Peyer's patch (tissue), 4 donors: ENCODE data around the gene KCTD7.

Experiments used
- POLR2A ChIP-seq, 2 donors: fragments of 450-650 bp; IDR thresholded peaks; one replicate each; pipeline ENCODE4 v1.5.1; 2017; ENCODE audit warnings: antibody characterized with exemption in 2 of 2, mild to moderate bottlenecking in 2 of 2, moderate library complexity in 2 of 2
- TF ChIP-seq, protein P1 (sequence below), 6 experiments: fragments of 450-650 bp in 4 of 6; fragments of 200-600 bp in 2 of 6; sonication (generic) in 1 of 6; IDR thresholded peaks; one replicate each; pipeline ENCODE4 v1.5.1; 2017 to 2019; ENCODE audit warnings: antibody characterized with exemption in 6 of 6, mild to moderate bottlenecking in 3 of 6, moderate library complexity in 1 of 6

DNA sequence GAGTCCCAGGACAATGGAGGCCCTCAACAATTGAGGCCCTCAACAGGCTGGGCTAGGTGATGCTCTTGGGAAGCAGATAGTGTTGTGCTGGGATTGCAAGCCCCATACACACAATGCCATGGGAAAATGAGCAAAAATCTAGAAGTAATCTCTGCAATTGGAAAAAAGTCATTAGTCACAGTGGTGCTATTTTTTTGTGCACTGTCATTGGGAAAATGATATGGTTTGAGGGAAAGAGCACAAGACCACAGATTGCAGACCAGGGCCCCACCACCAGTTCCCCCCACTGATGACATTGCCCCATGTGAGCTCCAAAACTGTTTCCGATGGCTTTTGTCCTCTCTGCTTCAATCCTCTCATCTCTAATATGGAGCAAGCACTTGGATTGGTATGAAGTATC lies 1.9 kb downstream of the KCTD7 start:
- TF ChIP-seq, protein P1, sequence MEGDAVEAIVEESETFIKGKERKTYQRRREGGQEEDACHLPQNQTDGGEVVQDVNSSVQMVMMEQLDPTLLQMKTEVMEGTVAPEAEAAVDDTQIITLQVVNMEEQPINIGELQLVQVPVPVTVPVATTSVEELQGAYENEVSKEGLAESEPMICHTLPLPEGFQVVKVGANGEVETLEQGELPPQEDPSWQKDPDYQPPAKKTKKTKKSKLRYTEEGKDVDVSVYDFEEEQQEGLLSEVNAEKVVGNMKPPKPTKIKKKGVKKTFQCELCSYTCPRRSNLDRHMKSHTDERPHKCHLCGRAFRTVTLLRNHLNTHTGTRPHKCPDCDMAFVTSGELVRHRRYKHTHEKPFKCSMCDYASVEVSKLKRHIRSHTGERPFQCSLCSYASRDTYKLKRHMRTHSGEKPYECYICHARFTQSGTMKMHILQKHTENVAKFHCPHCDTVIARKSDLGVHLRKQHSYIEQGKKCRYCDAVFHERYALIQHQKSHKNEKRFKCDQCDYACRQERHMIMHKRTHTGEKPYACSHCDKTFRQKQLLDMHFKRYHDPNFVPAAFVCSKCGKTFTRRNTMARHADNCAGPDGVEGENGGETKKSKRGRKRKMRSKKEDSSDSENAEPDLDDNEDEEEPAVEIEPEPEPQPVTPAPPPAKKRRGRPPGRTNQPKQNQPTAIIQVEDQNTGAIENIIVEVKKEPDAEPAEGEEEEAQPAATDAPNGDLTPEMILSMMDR (IDR thresholded peaks at IDR 0.05) = no peak
- TF ChIP-seq POLR2A (IDR thresholded peaks at IDR 0.05) = no peak
